VCaP (cell line): ENCODE measurements around the gene HIGD1A.
A peak's percentile ranks its signal among the peaks of the same experiment; 100 is the strongest.
"Not testable (repeated sequence)": the region's sequence is repeated elsewhere in the genome, so short reads cannot be mapped to it uniquely, and the experiment has no call there.

Source experiments
- H3K27ac ChIP-seq: fragments of 450-650 bp; 2 replicates; pipeline ENCODE4 v1.5.1; 2017
- CTCF ChIP-seq: fragments of 450-650 bp; conservative IDR thresholded peaks from 2 replicates; pipeline ENCODE4 v1.5.1; 2017; ENCODE audit warnings: mild to moderate bottlenecking, moderate library complexity

Gene HIGD1A

DNA sequence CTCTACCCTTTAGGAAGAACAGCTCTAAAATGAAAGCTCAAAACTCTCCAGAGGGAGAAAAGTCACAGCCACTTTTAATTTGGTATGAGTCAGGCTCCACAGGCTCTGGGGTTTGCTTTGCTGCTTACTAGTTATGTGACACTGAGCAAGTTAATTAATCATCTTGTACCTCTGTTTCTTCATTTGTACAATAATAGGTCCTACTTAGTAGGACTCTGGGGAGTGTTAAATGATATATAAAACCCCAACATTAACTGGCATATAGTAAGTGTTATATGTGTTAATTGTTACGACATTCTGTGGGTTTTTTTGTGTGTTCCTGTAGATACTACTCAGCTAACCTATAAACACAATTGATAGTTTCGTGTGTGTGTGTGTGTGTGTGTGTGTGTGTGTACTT, 11.5 kb upstream of the HIGD1A start:
- H3K27ac ChIP-seq = peak overlapping the region; percentile 25; the same call in 1 of the 2 replicates
- TF ChIP-seq CTCF = no peak

DNA sequence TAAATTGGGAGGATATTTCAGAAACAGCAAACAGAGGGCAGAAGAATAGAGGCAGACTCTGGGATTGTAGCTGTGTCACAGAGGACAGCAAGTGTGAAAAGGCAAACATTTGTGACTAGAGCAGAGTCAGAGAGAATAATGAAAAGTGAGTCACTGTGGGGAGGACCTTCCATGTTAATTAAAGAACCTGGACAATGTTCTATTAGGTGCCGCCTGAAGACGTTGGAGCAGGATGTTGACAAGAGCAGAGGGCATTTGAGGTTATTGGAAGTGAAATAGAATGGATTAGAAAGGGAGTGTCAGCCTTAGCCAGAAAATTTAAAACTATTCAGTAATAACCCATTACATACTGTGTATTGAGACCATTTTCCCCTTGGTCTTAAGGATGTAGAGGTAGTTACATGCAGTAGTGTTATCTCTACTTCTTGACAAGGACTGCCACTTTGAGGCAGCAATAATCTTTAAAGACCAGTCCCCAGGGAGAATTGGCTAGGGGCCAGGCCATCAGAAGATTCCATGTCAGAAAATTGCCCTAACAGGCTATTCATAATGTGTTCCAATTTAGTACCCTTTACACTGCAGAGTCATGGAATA, 10.7 kb upstream of the HIGD1A start:
- no peak for TF ChIP-seq CTCF
- H3K27ac ChIP-seq = peak overlapping the region; percentile 25; the same call in 1 of the 2 replicates

DNA sequence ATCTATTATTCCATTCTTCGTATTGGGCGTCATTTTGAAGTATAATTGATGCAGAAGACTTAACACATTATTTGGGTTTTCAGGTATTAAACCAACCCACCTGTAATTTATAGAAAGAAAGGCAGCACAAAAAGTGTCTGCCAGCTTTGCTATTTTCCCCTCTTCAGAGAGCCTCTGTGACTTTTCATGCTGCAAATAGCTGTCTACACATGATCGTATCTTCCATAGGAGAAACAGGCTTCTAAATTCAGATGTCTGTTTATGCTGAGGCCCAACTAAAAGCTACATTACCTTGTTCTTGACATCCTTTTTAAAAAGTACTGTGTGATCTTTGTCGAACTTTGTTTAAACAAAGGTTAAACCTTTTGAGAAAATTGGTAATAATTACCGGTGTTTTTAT, 10.0 kb upstream of the HIGD1A start:
- TF ChIP-seq CTCF = no peak

GRCh38 chr3:42811118-42811883, 7.0 kb upstream of the HIGD1A start:
- H3K27ac ChIP-seq = not testable (repeated sequence)

More for the DNA sequence above, 10.0 kb upstream of the HIGD1A start:
- no peak overlapping the region for H3K27ac ChIP-seq

- not testable (repeated sequence) for H3K27ac ChIP-seq
Observed at GRCh38 chr3:42810706-42811105, 6.4 kb upstream of the HIGD1A start.

DNA sequence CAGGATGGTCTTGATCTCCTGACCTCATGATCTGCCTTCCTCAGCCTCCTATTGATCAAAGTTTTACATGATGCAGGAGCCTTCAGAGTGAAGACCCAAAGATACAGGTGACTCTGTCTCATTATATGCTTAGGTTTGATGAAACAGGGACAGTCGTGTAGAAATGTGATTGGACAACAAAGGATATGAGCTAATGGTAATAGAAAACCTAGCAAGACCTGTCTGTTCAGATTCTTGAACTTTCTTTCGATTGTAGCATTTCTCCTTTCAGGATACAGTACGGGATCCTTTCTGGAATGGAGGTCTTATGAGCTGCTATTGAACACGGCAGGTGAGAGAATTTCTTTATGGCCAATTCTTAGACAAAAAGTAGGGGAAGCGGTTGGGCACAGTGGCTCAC, 4.9 kb upstream of the HIGD1A start, which contains the start of gene ACKR2:
Gene ACKR2, plus strand, starts transcription at position 244 of the 400 bp plus-strand sequence. CDS start 55,058 bp downstream, outside the sequence.
- H3K27ac ChIP-seq = no peak within 1 kb of the TSS
- no peak for TF ChIP-seq CTCF

DNA sequence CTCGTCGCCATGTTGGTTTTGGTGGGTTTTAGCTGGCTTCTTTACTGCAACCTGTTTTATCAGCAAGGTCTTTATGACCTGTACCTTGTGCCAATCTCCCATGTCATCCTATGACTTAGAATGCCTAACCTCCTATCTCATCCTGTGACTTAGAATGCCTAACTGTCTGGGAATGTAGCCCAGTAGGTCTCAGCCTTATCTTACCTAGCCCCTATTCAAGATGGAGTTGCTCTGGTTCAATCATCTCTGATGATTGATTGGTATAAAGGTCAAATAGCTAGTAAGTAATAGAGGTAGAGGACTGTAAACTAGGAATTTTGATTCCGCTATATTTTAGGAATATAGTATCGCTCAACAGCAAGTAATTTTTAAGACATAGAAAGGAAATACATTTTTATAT, 3.6 kb upstream of the HIGD1A start:
- TF ChIP-seq CTCF = no peak

GRCh38 chr3:42805141-42805821, 991 bp upstream of the HIGD1A start:
- peak overlapping the region; percentile 90 for H3K27ac ChIP-seq
- TF ChIP-seq CTCF = no peak

More for the DNA sequence above, 3.6 kb upstream of the HIGD1A start:
- H3K27ac ChIP-seq = no peak overlapping the region
